Raji (cell line): ENCODE data around the gene MAN2A2.

Experiments used
- POLR2A ChIP-seq: IDR thresholded peaks from 2 replicates; pipeline ENCODE4 v1.6.1; 2011; ENCODE audit warnings: low read depth, low read length, control low read depth; ENCODE audit not compliant: insufficient read depth

Gene MAN2A2

GRCh38 chr15:90907051-90907660 lies 4.1 kb downstream of the MAN2A2 start:
- no peak for TF ChIP-seq POLR2A

GRCh38 chr15:90907838-90908507 lies 4.9 kb downstream of the MAN2A2 start:
- no peak for TF ChIP-seq POLR2A

- TF ChIP-seq POLR2A: no peak
Measured at GRCh38 chr15:90909976-90910375, 6.9 kb downstream of the MAN2A2 start.

DNA sequence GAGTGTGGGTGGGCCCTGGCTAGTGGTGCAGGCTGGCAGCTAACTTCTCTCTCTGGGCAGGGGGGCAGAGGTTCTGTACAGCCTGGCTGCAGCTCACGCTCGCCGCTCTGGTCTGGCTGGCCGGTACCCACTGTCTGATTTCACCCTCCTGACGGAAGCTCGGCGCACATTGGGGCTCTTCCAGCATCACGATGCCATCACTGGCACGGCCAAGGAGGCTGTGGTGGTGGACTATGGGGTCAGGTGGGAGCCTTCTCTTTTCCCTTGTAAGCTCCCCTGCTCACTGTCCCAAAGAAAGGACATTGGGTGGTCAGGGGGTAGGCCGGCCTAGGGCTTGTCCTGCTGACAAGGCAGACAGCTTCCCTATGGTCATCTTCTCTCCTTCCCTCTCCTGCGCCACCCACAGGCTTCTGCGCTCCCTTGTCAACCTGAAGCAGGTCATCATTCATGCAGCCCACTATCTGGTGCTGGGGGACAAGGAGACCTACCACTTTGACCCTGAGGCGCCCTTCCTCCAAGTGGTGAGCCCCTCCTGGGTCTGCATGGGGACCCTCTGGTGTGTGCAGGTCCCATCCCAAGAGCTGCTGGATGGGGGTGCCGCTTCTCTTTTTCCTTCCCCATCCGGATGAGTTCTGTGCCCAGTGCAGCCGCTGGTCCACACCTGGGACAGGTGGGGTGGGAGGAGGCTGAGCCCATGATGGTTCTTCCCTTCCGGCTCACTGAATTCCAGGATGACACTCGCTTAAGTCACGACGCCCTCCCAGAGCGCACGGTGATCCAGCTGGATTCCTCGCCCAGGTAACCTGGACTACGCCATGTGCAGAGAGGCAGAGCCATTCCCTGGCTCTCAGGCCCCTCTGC lies 7.6 kb downstream of the MAN2A2 start:
- no peak for TF ChIP-seq POLR2A

DNA sequence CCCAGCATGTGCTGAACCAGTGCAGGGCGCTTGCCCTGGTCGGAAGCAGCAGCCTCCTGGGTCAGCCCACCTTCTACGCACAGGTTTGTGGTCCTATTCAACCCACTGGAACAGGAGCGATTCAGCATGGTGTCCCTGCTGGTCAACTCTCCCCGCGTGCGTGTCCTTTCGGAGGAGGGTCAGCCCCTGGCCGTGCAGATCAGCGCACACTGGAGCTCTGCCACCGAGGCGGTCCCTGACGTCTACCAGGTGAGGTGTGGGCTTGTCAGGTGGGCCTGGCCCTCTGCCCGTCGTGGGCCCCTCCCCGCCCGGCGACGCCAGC lies 8.2 kb downstream of the MAN2A2 start:
- TF ChIP-seq POLR2A: no peak

DNA sequence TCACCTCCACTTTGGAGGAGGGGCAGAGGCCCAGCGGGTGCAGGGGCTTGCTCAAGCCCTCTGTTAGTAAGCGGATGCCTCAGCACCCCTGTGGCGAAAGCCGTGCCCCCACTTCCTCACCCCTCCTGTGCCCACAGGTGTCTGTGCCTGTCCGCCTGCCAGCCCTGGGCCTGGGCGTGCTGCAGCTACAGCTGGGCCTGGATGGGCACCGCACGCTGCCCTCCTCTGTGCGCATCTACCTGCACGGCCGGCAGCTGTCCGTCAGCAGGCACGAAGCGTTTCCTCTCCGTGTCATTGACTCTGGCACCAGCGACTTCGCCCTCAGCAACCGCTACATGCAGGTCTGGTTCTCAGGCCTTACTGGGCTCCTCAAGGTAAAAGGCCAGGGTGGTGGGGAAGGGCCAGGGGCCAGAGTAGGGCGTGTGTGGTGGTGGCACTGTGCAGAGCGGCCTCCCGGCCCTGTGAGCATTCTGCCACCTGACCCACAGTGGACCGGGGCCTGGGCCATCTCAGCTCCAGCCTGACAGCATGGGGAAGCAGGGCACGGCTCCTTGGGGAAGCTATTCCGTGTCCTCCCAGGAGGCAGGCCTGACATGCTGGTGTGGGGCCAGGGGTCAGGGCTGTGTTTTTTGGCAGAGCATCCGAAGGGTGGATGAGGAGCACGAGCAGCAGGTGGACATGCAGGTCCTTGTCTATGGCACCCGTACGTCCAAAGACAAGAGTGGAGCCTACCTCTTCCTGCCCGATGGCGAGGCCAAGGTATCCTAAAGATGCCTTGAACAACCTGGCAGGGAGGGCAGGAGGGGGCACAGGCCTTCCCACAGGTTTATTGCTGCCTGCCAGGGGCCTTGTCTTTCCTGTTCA lies 9.0 kb downstream of the MAN2A2 start:
- no peak for TF ChIP-seq POLR2A

GRCh38 chr15:90912770-90913075 lies 9.6 kb downstream of the MAN2A2 start:
- TF ChIP-seq POLR2A: no peak

DNA sequence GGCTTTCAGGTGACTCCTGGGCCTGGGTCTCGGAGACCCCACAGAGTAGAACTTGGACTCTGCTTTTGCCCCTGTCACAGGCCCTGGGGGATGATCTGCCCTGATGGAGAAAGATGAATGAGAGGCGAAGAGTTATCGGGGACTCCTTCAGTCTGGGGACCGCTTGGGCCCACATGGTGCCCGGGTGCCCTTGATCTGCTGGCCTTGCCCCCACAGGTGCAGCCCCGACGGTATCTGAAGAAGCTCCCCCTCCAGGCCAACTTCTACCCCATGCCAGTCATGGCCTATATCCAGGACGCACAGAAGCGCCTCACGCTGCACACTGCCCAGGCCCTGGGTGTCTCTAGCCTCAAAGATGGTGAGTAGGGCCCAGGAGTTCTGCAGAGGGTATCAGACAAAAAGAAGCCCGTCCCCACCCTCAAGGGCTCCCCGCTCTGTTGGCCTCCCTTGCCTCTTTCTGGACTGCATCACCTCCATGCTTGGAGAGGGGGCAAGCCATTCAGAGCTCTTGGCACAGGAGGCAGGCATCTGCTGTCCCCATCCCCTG lies 10.4 kb downstream of the MAN2A2 start:
- TF ChIP-seq POLR2A: no peak

- no peak for TF ChIP-seq POLR2A
Measured at GRCh38 chr15:90914305-90915080, 11.4 kb downstream of the MAN2A2 start.

DNA sequence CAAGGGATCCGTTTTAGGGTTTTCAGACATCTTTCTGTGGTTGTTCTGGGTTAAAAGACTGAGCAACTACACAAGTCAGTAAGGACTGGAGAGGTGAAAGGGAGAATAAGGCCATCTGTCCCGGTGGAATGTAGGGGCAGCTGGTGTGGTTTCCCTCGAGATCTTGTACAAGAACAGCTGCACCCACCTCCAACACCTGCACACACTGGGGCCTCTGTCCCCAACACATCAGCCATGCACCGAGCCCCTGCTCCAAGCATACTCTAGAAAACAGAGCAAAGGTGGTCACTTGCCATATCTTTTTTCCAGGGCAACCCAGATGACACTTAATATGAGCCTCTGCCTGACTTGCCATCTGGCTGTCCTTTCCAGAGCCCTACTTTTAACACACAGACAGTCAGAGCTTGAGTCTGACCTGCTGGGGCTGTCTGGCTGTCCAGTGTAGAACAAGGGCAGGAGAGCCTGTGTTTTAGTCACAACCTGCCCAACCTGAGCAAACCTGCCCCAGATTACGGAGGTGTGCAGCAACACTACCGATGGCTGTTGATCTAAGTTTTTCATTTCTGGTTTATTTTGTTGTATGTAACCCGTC lies 12.2 kb downstream of the MAN2A2 start:
- TF ChIP-seq POLR2A: no peak

DNA sequence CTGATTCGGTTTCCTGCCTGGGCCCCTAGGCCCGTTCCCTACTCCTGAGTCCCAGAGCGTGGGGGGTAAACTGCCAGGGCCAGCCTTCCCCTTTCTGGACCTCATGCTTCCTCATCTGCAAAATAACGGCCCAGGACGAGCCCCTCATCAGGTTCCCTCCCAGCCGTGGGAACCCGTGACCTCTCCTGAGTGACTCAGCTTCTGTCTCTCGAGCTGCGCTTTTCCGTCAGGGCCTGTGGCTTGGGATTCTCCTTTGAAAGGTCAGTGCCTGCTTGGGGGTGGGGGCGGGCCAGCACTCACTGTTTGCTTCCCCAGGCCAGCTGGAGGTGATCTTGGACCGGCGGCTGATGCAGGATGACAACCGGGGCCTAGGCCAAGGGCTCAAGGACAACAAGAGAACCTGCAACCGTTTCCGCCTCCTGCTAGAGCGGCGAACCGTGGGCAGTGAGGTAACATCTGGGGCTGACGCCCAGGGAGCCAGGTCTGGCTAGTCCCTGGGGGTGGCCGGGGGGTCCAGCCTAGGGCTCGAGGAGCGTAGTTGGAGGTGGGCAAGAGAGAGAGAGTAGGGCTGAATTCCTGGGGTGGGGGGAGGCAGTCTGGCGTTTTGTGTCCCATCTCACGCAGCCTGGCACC lies 12.8 kb downstream of the MAN2A2 start:
- TF ChIP-seq POLR2A: no peak

DNA sequence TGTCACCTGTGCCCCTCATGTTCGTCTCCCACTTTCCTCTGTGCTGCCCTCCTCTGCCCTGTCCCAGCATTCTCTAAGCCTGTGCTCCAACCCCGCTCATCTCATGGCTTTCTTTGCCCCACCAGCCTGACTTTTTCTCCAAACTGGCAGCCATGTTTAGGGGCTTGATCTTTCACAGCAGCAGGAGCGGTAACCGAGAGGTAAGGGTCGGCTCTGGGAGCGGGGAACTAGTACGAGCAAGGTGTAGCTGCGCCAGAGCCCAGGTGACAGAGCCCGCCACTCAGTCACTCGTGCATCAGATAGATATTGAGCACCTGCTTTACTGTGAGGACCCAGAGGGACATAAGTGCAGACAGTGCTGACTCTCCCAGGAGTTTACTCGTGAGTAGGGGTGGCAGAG lies 13.4 kb downstream of the MAN2A2 start:
- no peak for TF ChIP-seq POLR2A

GRCh38 chr15:90917569-90917968 lies 14.5 kb downstream of the MAN2A2 start:
- no peak for TF ChIP-seq POLR2A

- TF ChIP-seq POLR2A: no peak
Measured at GRCh38 chr15:90918034-90918788, 15.1 kb downstream of the MAN2A2 start.
